Fibroblast of skin of right quadriceps (primary cell): ENCODE data around the gene KCNQ1OT1.

Source experiments
- DNase-seq: peaks from one replicate; pipeline ENCODE4 v3.0.0-alpha.2; 2013

The KCNQ1OT1 gene

DNA sequence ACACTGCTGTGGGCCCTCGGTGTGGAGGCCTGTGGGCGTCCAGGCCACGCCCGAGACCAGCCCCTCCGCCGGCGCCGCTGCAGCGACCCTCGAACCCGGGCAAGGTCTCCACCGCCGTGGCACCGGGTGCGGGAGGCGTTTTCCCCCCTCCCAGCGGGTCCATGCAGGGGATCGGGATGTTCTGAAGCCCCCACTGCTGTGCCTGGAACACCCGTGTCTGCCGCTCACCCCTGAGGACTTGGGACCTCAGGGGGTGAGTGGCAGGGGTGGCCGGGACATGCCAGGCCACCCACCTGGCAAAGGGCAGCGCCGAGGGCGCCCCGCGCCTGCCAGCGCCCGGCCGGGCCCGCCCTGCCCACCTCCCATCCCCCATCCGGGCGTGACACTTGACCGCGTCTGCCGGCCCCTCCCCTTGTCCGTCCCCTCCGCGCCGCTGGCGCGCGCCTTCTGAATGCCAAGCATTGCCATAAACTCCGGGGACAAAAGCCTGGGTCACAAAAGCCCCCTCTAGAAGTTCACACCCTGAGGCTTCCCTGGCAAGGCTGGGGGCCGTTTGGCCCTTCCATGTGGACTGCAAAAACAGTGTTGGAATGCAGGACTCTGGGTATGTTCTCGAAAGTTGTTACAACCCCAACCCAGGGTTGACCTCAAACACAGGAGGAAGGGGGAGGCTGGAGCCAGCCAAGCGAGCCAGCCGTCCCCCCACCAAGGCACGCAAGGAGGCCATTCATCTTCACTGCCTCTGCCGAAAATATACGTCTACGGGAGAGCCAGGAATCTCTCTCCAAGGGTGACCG is 819 bp upstream of the KCNQ1OT1 start:
- DNase-seq = peak; percentile 26

DNA sequence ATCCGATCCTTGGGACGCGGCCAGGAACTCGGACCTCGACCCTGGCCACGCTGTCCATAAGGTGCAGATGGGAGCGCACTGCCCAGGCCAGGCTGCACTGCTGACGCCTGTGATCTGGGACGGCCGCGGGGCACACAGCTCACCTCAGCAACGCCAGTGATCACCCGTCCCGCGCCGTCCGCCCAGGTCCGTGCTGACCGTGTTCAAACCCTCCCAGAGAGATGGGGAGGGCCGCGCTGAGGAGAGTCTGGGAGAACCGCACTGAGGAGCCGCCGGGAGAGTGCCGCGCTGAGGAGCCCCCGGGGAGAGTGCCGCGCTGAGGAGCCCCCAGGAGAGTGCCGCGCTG is 636 bp downstream of the KCNQ1OT1 start:
- DNase-seq = no peak

DNA sequence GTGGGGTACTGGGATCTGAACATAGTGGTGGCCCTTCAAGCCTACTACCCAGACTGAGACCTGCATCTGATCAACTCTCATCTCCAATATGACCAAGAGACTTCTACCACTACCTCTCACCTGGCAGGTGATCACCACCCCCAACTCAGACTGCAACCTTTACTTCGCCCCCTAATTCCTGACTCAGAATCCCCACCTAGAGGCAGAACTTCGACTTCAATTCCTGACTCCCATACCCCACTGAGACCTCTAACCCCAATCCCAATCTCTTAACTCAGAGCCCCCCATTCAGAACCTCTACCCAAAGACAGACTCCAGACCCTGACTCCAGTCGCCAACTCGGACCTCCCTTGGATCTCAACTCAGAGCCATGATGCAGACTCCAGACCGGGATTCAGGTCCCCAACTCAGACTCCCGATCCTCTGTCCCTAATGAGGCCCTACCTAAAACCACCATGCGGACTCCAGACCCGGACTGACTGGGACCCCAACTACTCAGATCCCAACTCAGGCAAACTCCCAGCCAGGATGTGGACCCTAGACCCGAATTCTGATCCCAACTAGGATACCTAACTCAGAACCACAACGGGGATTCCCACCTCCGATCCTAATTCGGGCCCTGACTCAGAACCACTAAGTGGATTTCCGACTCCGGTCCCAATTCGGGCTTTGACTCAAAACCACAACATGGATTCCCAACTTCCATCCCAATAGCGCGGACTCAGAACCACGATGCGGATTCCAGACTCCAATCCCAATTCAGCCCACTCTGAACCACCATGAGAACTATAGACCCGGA is 1.2 kb downstream of the KCNQ1OT1 start:
- DNase-seq = no peak

DNA sequence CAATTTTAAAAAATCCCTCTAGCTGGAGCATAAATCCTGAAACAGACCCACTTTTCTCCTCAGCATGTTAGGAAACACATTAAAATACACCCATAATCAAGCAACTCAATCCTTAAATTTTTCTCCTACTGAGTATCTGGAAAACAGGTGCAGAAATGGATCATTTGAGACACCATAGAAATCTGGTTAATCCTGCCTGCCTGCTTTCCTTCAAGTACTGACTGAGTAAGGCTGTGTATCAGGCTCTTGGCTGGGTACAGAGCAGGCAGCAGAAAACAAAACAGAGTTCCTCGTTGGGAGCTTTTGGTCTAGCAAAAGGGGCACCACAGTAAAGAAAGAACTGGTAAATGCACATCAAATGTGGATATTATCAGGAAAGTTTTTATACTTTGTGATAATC is 1.9 kb downstream of the KCNQ1OT1 start:
- no peak for DNase-seq

DNA sequence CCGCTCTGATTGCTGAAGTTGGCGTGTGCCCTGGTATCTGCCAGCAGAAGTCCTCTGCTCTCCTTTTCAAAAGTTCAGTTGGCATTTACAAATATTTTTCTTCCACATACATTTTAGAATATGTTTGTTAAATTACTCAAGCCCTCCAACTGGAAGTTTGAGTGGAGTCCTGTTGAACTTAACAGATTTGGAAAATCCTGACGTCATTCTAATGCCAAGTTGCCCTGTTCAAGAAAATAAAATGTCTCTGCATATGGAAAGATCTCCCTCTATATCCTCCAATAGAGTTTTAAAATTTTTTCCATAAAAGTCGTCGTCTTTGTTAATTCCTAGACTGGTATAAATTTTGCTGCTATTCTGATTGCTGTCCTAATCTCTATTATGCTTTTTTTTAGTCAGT is 3.3 kb downstream of the KCNQ1OT1 start:
- DNase-seq = no peak

DNA sequence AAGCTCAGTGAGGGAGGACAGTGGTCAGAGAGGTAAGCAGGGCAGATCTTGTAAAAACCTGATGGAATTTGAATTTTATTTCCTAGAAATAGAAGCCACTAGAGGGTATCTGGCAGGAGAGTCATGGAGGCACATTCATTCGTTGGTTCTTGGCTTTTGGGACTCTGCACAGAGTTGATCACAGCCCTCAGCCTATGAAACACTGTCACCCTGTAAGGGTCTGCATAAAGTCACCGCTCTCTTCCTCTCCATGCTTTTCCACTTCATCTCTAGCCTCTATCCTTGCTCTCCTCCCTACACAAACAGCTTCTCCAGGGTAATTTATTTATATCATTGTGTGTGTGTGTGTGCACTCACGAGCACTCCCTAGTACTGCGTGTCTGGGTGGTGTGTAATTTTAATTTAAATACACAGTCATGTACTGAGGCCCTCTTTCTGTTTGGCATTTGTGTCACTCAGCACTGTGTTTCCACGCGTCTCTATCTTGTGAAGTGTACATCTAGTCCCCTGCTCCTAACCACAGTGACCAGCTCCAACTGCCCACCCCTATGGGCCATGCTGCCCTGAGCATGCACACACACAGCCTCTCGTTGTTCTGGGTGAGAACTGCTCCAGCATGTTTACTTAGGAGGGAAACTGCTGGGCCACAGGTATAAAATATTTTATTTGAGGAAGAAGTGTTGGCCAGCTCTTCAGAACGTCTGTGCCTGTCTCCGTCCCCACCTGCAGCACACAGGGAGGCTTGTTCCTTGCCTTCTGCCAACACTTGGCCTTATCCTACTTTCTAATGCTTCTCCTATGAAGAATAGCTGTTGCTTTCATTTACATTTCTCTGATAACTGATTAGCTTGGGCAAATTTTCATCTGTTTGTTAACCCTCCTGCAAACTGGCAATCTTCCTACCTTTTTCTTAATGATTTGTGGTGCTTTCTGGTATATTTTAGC is 4.5 kb downstream of the KCNQ1OT1 start:
- DNase-seq = no peak

DNA sequence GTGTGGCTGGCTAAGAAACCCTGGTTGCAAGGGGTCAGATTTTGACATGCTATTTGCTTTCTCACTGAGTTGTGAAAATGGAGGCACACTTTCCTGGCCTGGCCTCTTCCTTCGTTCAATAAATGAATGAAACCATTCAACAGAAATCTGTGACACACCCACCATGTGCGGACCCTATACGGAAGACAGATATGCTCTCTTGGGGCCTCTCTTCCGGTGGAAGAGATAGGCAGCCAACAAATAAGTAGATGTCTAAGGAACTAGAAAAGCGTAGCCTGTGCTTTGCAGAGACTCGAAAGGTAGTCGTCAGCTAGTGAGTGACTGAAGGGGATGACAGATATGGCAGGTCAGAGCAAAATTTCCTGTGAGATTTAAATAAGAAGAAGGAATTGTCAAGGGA is 5.3 kb downstream of the KCNQ1OT1 start:
- DNase-seq = no peak

DNA sequence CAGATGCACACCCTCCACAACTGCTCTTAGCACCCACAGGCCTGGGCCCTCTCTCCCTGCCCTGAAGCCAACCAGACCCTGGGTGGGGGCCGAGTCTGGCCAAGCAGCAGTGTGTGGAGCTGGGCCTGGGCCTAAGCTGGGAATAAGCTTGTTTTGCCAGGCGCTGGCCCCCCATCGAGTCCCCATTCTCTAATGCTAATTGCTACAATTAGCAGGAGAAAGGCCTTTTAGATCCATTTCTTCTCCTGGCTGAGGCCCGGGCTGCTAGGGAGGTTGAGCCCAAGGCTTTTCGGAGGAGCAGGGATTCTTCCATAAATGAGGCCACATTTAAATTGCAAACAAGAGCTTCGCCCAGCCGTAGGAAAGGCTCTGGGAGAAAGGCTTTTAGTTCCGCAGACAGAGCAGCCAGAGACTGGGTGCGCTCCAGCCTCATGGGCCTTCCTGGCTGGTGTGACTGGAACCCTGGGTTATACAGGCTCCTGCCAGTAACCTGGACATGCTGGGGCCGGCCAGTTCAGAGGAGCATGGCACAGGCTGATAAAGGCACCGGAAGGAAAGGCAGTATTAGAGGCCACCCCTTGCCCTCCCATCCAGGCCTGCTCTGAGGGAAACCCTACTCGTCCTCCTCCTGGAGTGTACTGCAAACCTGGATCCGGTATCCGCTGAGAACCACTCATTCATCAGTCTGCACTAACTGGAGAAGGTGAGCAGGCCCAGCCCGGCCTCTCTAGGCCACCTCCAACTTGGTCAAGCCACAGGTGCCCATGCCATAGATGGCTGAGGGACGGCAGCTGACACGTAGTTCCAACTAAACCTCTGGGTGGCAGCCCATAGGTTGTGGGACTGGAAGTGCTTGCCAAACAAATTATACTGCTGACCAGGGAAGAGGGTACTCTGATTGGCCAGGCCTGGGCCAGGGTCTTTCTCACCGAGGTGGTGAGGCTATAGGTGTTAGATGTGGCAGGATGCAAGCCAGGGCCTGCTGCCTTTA is 6.2 kb downstream of the KCNQ1OT1 start:
- no peak for DNase-seq

DNA sequence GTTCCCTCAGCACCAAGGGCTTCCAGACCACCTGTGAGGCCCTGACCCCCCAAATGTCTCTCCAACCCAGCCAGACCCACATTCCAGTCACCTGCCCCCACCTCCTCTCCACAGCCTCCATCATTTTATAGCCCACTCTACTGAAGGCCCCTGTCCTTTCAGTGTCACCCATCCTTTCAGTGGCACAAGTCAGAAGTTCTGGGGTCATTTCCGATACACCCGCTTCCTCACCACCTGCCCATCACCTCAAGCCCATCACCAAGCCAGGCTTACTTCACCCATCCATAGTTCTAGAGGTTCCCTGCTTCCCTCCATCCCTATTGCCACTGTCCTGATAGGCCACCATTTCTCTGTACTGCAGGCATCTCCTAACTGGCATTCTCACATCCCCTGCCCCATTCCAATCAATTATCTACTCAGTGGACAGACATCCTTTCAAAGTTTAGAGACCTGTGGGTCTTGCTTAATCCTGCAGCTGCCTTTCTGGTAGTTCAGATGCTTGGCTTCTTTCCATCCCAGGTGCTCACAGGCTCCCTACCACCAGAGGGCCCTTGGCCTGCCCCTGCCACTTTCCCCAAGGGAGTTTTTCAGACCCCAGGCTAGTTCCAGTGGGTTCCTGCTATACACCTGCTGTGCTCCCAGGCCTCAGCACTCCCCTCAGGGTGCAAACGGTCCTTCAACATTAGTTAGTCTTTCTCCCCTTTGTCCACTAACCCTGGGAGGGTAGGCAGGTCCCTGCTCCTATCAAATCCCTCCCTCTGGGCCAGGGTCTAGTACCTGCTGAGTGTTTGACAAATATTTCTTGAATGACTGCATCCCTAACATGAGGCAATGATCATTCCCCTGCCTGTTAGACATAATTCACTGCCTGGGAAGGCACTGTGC is 7.6 kb downstream of the KCNQ1OT1 start:
- DNase-seq = no peak

DNA sequence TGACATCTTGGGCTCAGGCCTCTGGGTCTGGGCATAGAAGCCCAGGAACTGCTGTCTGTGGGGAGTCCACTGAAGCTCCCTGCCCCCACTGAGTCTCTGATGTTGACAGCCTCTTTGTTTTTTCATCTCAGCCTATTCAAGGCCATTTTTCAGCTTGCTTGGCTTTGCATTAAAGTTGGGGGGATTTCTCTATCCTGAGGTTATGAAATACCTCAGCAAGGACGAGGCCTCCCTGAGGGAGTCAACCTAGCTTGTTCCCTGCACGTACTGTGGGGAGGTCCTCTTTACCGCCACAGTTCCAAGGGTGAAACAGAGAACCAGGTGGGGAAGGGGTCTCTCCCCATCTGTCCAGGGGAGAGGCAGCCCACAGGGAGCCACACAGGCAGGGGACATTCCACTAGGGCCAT is 8.4 kb downstream of the KCNQ1OT1 start:
- DNase-seq = no peak

DNA sequence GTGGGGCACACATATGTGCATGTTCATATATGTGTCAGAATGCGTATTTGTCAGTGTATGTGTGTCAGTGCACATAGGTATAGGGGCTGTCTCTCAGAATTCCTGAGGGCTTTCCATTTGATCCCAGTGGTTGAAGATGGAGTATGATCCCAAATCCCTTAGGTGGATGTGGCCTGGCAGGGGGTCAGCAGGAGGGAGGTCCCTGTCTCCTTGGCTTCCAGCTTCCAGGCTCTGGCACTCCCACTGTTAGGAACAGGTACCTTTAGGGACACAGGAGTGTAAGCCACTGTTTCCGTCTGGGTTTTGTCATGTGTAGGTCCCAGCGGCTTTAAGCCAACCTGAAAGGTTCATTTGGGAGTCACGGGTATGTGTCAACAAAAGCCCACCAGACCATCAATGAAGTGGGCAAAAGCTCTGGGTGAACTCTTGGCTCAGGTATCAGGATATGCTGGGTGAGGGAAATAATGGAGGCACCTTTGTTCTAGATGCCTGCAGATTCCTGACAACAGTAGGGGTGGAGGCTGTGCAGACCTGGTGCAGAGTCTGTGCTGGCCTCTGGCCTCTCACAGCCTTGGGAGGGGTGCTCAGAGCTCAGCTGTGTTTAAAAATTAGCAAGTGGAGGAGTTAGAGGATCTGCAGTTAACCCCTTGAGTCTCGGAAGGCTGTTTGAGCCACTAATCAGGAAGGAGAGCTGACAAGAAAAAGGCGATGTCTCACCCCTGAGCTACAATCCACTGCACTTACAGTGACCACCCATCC is 9.0 kb downstream of the KCNQ1OT1 start:
- no peak for DNase-seq

DNA sequence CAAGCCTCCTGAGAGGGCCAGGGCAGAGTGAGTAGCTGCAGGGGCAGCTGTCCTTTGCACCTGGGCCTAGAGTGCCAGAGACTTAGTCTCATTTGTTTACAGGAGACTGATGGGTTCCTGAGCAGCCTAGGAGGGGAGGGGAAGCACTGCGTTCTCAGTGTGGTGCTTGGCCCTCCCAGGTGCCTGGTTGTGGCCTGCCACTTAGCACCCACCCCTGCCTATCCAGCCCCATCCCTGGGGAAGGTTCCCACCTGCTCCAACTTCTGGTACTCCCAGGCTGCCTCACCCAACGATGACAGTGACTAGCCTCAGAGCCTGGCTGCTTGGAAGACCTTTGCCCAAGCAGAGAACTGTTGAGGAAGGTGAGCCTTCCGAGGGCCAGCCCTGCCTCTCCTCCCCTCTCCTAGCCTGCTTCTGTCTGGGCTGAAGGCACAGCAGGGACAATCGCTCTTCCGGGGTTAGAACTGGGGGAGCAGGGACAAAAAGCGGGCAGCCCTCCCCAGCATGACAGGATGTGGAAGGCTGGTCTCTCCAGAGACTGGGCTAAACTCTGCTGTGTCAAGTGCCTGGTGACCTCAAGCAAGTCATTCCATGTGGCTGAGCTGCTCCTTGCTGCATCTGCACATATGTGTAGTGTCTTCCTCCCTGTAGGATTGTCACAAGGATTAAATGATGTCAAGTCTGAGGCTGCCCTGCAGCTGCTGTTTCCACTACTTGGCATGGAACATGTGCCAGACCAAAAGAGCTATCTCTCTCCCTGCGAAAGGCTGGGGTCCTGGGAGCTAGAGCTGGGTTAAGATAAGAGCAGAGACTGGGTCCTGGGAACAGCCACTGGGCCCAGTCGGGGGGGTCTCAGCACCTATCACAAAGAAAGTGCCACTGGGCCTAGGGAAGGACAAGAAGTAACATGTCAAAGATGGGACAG is 9.9 kb downstream of the KCNQ1OT1 start:
- no peak for DNase-seq

DNA sequence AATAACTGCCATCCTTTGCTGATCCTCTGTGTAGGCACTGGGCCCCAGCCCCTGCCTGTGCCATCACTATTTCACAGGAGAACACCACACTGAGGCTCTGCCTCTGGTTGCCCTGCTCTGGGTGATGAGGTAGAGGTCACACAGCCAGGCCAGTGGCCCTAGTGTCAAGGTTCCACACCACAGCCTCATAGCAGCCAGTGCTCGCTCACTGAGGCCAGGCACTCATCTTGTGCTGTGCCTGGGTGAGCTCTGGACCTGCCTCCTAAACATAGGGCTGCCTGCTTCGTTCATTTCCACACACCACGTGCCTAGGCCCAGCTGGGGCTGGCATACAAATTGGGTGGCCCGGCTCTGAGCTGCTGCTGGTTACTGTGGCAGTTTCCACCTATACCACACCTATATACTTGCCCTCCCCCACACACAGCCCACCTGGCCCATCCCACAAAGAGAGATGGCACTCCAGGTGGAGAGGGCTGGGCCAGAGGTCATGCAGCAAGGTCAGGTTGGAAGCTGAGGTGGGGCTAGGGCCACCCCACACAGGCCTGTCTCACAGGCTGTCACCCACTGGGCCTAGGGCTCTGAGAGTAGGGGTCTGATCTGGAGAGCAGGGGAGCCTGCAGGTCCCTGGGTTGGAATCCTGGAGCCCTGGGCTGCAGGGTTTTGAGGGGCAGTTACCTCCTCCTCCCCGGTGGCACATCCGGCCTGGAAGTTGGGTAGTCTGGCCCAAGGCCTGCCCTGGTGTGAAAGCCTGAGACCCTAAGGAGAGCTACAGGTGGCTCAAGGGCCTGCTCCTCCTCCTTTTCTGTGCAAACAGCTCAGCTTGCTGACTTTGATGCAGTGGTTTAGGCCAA is 11.2 kb downstream of the KCNQ1OT1 start:
- no peak for DNase-seq

DNA sequence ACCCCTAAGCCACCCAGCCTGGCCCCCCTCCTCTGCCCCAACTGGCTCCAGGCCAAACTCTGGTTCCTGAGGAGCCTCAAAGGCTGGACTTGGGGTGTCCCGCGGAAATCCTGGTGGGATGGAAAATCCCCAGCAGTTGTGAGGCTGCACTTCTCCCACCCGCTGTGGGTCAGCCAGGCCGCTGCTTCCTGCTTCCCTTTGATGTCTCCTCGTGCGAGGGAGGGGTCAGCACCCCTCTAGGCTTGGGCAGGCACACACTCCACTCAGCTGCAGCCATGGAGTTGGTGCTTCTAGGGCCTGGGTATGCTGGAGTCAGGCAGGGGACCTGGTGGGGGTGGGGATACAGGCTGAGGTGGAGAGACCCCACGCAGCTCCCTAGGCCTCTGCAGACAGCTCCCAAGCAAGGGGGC is 12.0 kb downstream of the KCNQ1OT1 start:
- no peak for DNase-seq

DNA sequence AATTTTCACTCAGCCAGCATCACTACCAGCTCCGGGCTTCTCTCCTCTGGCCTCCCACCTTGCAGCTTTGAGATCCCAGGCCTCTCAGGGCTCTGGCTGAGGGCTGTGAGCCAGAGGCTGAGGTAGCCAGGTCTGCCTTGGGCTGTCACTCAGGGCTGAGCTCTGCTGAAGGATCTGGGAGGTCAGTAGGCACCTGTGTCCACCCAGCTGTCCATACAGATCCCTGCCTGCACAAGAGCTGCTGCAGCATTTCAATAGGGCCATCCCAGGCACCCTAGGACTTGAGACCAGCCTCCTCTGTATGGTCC is 12.6 kb downstream of the KCNQ1OT1 start:
- DNase-seq = no peak

DNA sequence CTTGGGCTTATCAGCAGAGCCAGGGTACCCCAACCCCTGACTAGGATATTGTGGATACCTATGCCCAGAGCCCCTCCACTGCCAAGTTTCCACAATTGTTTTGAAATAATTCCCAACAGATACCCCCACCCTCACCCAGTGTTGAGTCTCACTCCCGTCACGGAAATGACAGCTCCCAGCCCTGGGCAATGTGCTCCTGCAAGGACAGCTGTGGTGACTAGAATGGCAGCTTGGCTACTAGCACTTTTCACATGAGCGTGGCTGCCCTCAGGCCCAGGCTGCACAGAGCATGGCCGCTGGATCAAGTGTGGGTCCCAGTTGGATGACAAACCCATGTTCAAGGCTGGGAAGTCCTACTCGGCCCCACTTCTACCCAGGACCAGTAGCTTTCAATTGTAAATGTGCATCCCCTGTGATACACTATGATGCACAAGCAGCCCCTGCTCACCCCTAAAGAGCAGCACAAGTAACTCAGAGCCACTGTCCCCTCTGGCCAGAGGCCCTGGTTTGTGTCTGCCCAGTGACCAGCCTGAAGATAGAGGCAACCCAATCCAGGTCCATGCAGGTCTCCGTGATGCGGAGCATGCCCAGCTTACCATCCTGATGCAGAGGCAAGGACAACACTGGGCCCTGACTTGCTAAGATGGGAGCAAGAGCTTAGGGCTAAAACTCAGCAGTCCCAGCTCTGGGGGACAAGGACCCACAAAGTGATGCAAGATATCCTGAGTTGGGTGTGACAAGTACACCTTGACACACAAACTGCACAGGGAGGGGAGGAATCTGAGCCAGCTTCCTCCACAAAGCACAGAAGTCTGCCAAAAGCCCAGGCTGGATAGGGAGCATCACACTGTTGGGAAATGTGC is 13.2 kb downstream of the KCNQ1OT1 start:
- no peak for DNase-seq
